HG03025 (cell line): ENCODE results near the gene METTL1.
"Not testable (repeated sequence)": the region's sequence is repeated elsewhere in the genome, so short reads cannot be mapped to it uniquely, and the experiment has no call there.

Experiments used
- ATAC-seq: cut with Tn5 transposase; IDR thresholded peaks from one replicate; pipeline ENCODE4 v1.9.1; 2021; ENCODE audit warnings: mild to moderate bottlenecking, moderate library complexity; ENCODE audit not compliant: unreplicated experiment, low FRiP score

METTL1 gene

GRCh38 chr12:57771873-57772428 is at the start of gene METTL1:
METTL1 (minus strand) TSS chr12:57772105; CDS start chr12:57772083, 22 bp downstream.
- ATAC-seq: peak; percentile 83

GRCh38 chr12:57821015-57821414 is 49.1 kb upstream of the METTL1 start:
- ATAC-seq: not testable (repeated sequence)

DNA sequence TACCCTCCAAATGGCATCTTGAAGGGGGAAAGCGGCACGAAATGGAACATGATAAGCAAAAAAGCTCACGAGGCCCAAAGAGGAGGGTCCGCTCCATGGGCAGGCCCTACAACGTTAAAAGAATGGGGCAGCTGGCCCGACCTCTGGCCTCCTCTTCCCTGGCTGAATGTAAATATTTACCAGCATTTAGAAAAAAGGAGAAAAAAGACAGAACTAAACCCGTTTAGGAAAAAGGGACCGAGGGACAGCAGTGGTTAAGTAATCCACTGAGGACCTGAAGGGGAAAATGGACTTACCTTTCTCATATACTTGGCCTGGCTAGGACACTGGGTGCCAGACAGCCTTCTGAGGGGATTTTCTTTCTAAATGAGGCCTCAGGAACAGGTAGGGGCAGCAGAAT is 48.2 kb upstream of the METTL1 start:
- ATAC-seq: not testable (repeated sequence)

- ATAC-seq: not testable (repeated sequence)
Observed at GRCh38 chr12:57817990-57818331, 46.1 kb upstream of the METTL1 start.

DNA sequence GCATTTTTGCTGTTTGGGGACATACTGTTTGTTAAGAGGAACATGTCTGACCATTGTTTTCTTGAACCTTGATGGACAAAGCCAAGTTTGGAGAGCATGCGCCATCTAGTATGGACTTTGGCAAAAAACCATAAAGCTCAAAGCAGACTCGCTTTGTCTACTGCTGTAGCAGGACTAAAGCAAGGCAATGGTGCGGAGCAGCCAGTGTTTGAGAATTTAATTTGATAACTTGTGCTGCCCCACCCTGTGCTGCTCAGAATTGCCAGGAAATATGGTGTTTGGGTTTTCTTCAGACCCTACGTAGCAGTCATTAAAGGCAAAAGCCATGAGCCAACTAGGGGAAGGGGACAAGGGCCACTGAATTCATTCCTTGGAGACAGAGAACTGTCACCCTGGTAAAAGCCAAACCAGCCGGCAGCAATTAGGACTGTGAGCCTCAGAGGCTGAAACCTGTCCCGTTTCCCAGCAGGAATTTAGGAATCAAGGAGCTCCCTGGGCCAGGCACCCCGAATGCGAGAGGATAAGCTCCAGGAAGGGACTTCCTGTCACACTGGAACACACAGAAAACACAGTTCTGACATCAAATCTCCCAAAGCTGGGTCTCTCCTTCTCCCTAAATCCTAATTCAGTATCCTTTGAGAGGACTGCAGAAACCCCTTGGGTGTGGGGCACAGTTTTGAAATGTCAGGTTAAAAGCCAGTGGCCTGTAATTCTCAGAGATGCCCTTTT is 45.5 kb upstream of the METTL1 start:
- ATAC-seq: no peak

DNA sequence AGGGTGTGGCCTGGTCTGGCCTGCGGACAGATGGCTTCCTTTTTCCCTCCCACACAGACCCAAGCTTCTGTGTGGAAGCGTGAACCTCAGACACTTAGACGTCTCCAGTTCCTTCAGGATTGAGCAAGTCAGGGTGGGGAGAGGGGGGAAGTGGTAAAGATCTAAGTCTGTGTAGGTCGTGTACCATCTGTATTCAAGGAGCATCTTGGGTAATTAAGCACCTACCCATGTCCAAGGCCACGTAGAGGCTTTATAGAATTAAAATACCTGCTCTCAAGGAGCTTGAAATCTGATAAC is 44.9 kb upstream of the METTL1 start:
- no peak for ATAC-seq

DNA sequence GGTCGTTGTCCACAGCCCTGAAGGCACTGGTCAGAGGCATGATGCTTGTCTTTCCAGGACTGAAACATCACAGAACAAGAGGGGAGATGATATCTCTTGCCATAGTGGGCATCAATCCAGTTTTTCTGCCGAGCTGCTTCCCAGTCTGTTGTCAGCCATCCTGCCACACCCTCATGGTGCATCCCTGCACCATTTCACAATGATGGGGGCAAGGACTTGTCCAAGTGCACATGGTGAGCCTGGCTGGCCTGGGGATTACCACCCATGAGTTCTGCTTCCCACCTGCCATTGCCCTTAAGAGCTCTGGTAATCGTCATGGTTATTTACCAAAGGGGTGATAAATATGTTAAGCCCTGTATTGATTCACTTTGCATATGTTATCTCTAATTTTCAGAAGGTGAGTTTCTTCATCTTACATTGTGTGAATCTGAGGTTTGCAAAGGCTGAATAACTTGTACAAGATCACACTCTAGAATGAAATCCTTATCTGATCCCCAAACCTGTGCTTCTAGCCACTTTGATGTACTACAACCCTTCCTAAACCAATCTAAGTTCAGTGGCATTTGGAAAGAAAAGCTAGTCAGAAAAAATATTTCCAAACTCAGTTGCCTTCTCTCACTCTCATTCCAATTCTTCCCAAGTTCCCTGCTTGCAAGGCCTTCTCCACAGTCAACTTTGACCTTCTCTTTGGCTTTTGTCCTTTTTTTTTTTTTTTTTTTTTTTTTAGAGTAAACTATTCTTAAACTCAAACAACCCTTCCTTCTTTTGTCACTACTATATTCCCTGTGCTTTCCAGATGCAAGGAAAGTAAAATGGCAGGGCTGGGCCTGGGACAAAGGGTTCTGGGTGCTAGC is 44.3 kb upstream of the METTL1 start:
- no peak for ATAC-seq

GRCh38 chr12:57815177-57816000 is 43.5 kb upstream of the METTL1 start:
- ATAC-seq: no peak

DNA sequence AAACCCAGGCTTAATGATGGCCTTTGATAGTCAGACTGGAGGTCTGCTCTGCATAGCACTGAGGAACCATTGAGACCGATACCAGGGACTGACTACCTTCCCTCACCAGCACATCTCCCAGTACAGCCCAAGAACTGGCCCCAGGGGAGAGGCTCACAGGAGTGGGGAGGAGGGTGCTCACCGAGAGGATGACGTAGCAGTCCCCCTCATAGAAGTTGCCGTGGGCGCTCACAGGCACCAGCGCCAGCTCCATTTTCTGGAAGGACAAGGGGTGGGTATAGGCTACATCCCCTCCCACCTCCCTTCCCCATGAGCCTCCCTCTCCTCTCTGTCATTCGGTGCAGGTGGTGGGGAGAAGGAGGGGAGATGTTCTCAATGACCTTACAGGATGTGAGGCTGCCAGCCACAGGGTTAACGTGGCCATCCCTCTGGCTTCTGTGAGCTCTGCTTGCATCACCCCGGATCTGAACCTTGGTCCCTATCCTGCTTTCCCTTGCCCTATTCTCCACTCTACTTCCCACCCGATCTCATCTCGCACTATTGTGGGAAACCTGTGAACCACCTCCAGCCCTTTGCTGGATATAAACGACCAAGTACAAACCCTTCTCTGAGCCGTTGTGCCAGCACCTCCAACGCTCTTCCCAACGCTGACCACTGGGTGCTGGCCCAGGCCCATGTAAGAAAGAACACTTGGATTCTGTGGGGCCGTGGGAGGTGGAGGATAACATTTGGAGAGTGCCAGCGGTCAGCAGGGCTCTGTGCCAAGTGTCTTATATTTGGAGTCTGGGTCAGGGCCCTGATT is 42.3 kb upstream of the METTL1 start:
- ATAC-seq: no peak

GRCh38 chr12:57813111-57813970 is 41.4 kb upstream of the METTL1 start:
- no peak for ATAC-seq

DNA sequence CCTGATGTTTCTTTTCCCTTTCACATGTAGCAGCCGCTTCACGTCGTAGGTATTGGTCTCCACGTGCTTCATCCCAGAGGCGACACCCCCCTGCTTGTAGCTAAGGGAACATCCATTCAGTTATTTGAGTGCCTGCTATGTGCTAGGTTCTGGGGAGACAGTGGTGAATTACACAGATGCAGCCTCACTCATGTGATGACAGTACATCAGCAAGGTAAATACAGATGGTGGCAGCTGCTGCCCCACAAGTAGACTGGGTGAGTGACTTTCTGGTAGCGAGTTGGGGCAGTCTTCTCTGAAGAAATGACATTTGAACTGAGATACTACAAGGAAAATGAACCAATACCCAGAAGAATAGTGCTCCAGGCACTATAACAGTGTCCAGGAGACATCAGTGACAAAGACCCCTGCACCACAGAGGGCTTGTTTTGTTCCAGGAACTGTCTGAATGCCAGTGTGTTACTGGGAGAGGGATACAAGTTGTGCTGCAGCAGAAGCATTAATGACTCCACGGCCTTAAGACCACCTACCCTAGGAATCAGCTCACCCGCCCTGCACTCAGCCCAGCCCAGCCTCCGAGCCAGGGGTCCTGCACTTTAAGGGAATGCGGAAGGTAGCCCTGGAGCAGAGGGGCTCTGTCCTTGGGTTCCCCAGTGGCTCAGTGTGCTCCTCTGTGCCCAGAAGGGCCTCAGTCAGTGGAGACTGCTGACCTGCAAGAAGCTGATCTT is 39.3 kb upstream of the METTL1 start:
- ATAC-seq: no peak

- no peak for ATAC-seq
Observed at GRCh38 chr12:57810450-57810849, 38.5 kb upstream of the METTL1 start.

DNA sequence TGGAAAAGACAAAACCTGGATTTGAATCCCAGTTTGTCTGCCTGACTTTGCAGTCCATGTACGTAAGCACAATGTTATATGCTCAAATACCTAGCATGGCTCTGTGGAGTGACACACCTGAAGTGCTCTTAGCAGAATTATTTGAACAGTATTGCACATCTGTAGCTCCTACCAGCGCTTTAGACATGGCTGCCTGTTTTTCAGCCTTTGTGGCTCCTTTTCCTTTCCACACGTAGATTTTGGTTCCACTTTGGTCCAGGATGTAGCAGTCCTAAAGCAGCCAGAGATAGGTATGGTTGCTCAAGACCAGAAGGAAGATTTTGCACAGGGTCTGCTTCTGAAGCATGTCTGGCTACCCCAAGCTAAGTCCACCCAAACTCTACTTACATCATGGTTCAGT is 37.5 kb upstream of the METTL1 start:
- no peak for ATAC-seq

DNA sequence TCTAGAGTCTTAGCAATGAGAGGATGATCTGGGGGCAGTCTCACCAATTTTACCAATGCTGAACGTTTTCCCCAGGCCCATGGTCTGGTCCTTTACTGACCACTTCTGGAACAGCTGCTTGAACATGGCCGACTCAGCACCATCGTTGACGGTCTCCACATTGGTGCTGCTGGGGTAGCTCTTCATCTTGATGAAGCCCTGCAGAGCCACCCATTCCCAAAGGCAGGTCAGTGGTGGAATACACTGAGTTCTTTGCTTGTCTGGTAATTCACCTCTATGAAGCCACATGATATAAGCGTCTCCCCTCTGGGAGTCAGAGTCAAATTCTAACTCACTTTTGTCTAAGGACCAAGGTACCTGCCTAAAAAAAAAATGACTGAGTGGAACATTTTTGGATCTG is 36.4 kb upstream of the METTL1 start:
- ATAC-seq: no peak

DNA sequence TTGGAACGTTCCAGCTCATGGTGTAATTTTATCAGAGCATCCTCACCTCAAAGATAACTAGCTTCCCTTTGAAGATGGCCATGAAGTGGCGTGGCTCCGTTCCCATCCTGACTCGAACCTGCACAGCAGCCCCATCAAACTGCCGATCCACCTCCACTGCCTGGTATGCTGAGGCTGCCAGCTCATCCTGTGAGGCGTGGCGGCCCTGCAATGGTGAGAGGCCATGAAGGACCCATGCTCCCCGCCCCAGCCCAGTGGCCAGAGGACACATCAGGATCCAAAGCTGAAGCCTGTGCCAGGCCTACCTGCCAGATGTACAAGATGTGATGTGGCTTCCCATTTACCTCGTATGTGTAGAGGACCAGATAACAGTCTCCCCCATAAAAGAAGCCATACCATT is 35.4 kb upstream of the METTL1 start:
- no peak for ATAC-seq

GRCh38 chr12:57806677-57807076 is 34.8 kb upstream of the METTL1 start:
- ATAC-seq: no peak

DNA sequence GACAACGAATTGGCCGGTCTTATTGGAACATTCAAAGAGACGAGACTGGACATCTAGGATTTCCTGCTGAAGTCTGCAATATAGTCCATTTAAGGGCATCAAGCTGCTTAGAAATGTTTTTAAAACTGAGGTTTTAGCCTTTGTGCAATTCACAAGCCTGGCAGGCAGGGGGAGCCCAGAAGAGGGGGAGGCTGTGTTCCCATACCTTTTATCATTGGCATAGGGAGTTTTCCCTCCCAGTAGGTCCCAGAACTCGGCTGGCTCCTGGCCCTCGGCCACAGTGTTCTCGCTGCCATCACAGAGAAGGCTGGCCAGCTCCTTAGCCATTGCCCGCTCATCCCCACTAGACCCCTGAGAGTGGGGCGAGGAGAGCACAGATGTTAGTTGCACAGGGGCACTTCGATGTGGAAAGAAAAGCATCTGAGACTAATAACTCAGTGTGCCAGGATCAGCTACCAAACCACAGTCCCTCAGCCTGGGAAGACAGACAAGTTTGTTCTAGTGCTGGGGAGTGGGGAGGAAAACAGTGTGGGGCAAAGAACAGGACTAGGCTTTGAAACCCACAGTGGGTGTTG is 31.5 kb upstream of the METTL1 start:
- ATAC-seq: no peak

- ATAC-seq: no peak
Observed at GRCh38 chr12:57802607-57803006, 30.7 kb upstream of the METTL1 start.
